Activated CD8-positive, alpha-beta memory T cell treated with anti-CD3 and anti-CD28 coated beads, Interleukin-2, amount 10 ng/mL, durations not matched to agents 7 days and 5 days (primary cell): ENCODE measurements around the gene TDO2. TPM values are rescaled to one million over a fixed set of nuclear protein-coding genes. Genes with fewer than 3 reads are reported as not detected.

Source experiments
- ATAC-seq: fragments of 150-1000 bp; cut with Tn5 transposase; one replicate; pipeline ENCODE4 v1.10.0; 2021; ENCODE audit warnings: moderate library complexity
- CTCF ChIA-PET: fragments of 350-600 bp; sonication (Branson Sonifier 250); formaldehyde crosslinking; loops from one replicate; lab custom pipeline; 2021; ENCODE audit warnings: antibody characterized with exemption; lab: Charles Lee
- DNase-seq: peaks from one replicate; pipeline ENCODE4 v3.0.0-alpha.2; 2020
- H3K27ac Mint-ChIP-seq: one replicate; pipeline ENCODE4 v1.8.0; 2021; ENCODE audit warnings: mild to moderate bottlenecking, mixed read lengths
- H3K27me3 Mint-ChIP-seq: one replicate; pipeline ENCODE4 v1.8.0; 2021; ENCODE audit warnings: mixed read lengths
- H3K36me3 Mint-ChIP-seq: one replicate; pipeline ENCODE4 v1.8.0; 2021; ENCODE audit warnings: mild to moderate bottlenecking, mixed read lengths
- H3K4me1 Mint-ChIP-seq: one replicate; pipeline ENCODE4 v1.8.0; 2021; ENCODE audit warnings: mixed read lengths
- H3K4me3 Mint-ChIP-seq: one replicate; pipeline ENCODE4 v1.8.0; 2021; ENCODE audit warnings: mild to moderate bottlenecking, moderate library complexity, mixed read lengths
- H3K9me3 Mint-ChIP-seq: one replicate; pipeline ENCODE4 v1.8.0; 2022; ENCODE audit warnings: low read depth, mixed read lengths
- total RNA-seq, 2 experiments: library from RNA; stranded (reverse); gene quantifications; one replicate each; pipeline ENCODE4 v1.2.3, GENCODE V29; 2021

TDO2 gene
- total RNA-seq, 2 experiments from 2014 or later = not detected

DNA sequence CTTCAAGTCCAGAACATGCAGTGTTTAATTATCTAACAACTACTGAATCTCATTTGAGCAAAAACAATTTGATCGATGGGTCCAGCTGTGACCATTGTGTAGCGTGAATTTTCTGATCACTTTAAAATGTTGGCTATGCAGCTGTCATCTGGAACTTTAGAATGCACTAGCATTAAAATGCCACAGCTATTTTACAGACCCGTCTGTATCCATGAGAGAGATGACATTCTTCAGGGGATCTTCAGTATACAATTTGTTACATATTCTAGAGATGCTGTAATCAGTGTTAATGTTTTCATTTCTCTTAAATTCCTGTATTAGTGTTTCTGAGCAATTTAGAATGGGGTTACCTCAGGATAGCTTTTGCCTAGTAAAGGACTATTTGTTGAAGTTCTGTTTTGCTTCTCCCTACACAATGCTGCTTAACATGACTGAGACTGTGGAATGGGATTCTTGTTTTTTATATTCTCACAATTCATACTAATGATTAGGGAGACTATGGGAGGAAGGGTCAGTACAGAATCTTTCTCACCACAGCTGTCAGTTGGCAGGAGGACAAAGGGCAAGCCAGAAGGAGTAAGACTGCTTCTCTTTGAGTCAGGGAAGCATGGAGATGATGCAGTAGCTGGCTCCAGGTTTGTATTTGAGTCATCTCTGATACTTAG, 63.4 kb downstream of the TDO2 start:
- no peak overlapping the region for H3K4me3 Mint-ChIP-seq

More for the DNA sequence above, 63.4 kb downstream of the TDO2 start:
- CTCF ChIA-PET = no interaction called here
- Mint-ChIP-seq H3K27ac (no peak overlapping the region), H3K36me3 (no peaks in the 10 kb centered on the region), H3K27me3 (peaks cover 6% of the 10 kb centered on the region), H3K4me1 (no peaks in the 10 kb centered on the region), H3K9me3 (no peaks in the 10 kb centered on the region)
- ATAC-seq (no peak), DNase-seq (no peak)

Other genes starting within 250 kb of the TDO2 start
- under 1 TPM in 1 of 2 experiments, not detected in 1; 0.87 TPM for gene GUCY1A1, start 236.8 kb upstream of the TDO2 start, total RNA-seq
- 1 to 10 TPM in 1 of 2 experiments, under 1 TPM in 1; 0.09 to 1.5 TPM for gene GUCY1B1, start 144.7 kb upstream of the TDO2 start, total RNA-seq
- gene ASIC5, start 37.4 kb upstream of the TDO2 start, total RNA-seq = not detected
- gene CTSO, start 50.2 kb downstream of the TDO2 start, total RNA-seq = 1 to 10 TPM; 3.0 to 3.4 TPM